Measurements from ENCODE around the gene ACACB.

The ACACB gene

GRCh38 chr12:109266106-109266879 is 149.9 kb downstream of the ACACB start:
- no peak for TF ChIP-seq CTCF (IDR thresholded peaks at IDR 0.05; ENCODE audit: extremely low read depth, missing control alignments)

GRCh38 chr12:109267361-109267760 is 151.0 kb downstream of the ACACB start:
- TF ChIP-seq CTCF (IDR thresholded peaks at IDR 0.05; ENCODE audit: extremely low read depth, missing control alignments), result no peak
- DNase-seq (ENCODE audit: low spot score), result no peak

More at GRCh38 chr12:109266106-109266879, 149.9 kb downstream of the ACACB start:
- no peak for DNase-seq (ENCODE audit: low spot score)

GRCh38 chr12:109268896-109269295 is 152.5 kb downstream of the ACACB start:
- TF ChIP-seq CTCF (IDR thresholded peaks at IDR 0.05; ENCODE audit: extremely low read depth, missing control alignments), result no peak
- DNase-seq (ENCODE audit: low spot score), result no peak

GRCh38 chr12:109269428-109269827 is 153.0 kb downstream of the ACACB start:
- no peak for DNase-seq (ENCODE audit: low spot score)
- TF ChIP-seq CTCF (IDR thresholded peaks at IDR 0.05; ENCODE audit: extremely low read depth, missing control alignments), result no peak

GRCh38 chr12:109270494-109270893 is 154.1 kb downstream of the ACACB start:
- no peak for TF ChIP-seq CTCF (IDR thresholded peaks at IDR 0.05; ENCODE audit: extremely low read depth, missing control alignments)

GRCh38 chr12:109271418-109271817 is 155.0 kb downstream of the ACACB start:
- DNase-seq (ENCODE audit: low spot score), result no peak
- no peak for TF ChIP-seq CTCF (IDR thresholded peaks at IDR 0.05; ENCODE audit: extremely low read depth, missing control alignments)

More at GRCh38 chr12:109270494-109270893, 154.1 kb downstream of the ACACB start:
- no peak for DNase-seq (ENCODE audit: low spot score)

GRCh38 chr12:109273354-109273753 is 157.0 kb downstream of the ACACB start:
- no peak for DNase-seq (ENCODE audit: low spot score)
- no peak for TF ChIP-seq CTCF (IDR thresholded peaks at IDR 0.05; ENCODE audit: extremely low read depth, missing control alignments)

Data from GM20000 (cell line).